ENCODE results near the gene PRSS2. TPM values are rescaled to one million over a fixed set of nuclear protein-coding genes. Genes with fewer than 3 reads are reported as not detected.

Gene PRSS2
- total RNA-seq, 3 donors from 2014 or later (not counting 1 experiment from before 2014, with no cell fraction given), result not detected

DNA sequence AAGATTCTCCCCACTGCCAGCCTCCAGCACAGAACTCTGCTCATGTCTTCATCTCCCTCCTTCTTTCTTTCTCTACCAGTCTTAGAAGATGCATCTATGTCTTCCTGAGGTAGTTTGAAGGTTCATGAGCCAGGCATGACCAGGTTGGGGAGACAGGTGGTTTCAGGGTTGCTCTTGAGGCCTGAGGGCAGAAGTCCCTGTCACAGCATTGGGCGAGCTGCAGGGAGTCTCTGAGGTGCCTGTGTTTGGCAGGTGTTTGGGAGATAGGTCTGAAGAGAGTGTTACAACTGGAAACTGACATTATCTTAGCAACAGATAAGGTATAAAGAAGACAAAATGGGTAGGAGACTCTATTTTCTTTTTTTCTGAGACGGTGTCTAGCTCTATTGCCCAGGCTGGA, 18.7 kb downstream of the PRSS2 start:
- H3K36me3 ChIP-seq (ENCODE audit: control insufficient read depth, insufficient read depth, low read length), result peaks cover 20% of the 10 kb centered on the region
- 42% methylated on average over 2 of the region's 2 CpGs for WGBS (ENCODE audit: insufficient coverage)
- peak overlapping the region; percentile 99 for H3K27ac ChIP-seq (ENCODE audit: low read length)
- no peaks in the 10 kb centered on the region for H3K27me3 Mint-ChIP-seq (ENCODE audit: low read depth in 2 of 2)
- DNase-seq, result peak in 1 of 2 donors; percentile 46
- H3K9me3 Mint-ChIP-seq, result no peaks in the 10 kb centered on the region
- H3K36me3 Mint-ChIP-seq, result peaks cover 7% of the 10 kb centered on the region
- intact Hi-C loops (cut with micrococcal nuclease), result no loop called here
- H3K4me3 Mint-ChIP-seq, result peak overlapping the region; percentile 87
- H3K9me3 ChIP-seq (ENCODE audit: control insufficient read depth, insufficient read depth, low read length), result no peaks in the 10 kb centered on the region
- H3K27me3 ChIP-seq (ENCODE audit: control insufficient read depth, insufficient read depth, low read length), result no peaks in the 10 kb centered on the region
- no peak for ATAC-seq
- TF ChIP-seq, protein P1, sequence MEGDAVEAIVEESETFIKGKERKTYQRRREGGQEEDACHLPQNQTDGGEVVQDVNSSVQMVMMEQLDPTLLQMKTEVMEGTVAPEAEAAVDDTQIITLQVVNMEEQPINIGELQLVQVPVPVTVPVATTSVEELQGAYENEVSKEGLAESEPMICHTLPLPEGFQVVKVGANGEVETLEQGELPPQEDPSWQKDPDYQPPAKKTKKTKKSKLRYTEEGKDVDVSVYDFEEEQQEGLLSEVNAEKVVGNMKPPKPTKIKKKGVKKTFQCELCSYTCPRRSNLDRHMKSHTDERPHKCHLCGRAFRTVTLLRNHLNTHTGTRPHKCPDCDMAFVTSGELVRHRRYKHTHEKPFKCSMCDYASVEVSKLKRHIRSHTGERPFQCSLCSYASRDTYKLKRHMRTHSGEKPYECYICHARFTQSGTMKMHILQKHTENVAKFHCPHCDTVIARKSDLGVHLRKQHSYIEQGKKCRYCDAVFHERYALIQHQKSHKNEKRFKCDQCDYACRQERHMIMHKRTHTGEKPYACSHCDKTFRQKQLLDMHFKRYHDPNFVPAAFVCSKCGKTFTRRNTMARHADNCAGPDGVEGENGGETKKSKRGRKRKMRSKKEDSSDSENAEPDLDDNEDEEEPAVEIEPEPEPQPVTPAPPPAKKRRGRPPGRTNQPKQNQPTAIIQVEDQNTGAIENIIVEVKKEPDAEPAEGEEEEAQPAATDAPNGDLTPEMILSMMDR (IDR thresholded peaks at IDR 0.05), result no peak
- H3K27ac Mint-ChIP-seq, result peak overlapping the region; percentile 92 to 100
- peaks cover 58% of the 10 kb centered on the region for H3K4me1 ChIP-seq (ENCODE audit: control insufficient read depth, insufficient read depth, low read length)
- H3K4me3 ChIP-seq (ENCODE audit: low read length), result peak overlapping the region; percentile 63
- peaks cover 72 to 94% of the 10 kb centered on the region in 2 donors for H3K4me1 Mint-ChIP-seq

DNA sequence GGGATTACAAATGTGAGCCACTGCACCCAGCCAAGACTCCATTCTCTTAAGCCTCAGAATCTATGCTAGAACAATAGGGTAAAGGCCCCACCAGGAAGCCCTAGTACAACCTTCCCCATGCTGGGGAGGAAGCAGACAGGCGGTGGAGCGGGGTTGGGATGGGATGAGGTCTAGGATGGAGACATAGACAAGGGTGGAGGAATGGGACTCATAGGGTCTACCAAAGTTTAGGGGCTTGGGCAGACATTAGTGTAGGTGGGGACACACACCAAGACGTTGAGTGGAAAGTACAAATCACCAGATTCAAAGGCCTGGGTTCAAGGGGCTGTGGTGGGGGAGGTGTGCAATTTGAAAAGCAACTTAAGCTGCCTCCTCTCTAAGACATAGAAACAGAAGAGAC, 19.3 kb downstream of the PRSS2 start:
- Mint-ChIP-seq H3K27me3 (ENCODE audit: low read depth in 2 of 2) (no peaks in the 10 kb centered on the region), H3K27ac (peak overlapping the region; percentile 92 to 100), H3K4me3 (peak overlapping the region; percentile 87), H3K4me1 (peaks cover 76 to 96% of the 10 kb centered on the region in 2 donors), H3K9me3 (no peaks in the 10 kb centered on the region), H3K36me3 (peaks cover 7% of the 10 kb centered on the region)
- DNase-seq, result peak in 1 of 2 donors; percentile 19
- H3K4me3 ChIP-seq (ENCODE audit: low read length), result peak overlapping the region; percentile 63
- intact Hi-C loops (cut with micrococcal nuclease), result loop anchor here (10.0 kb wide), 1 partner anchor 585 kb away; no protein-coding TSS in a partner anchor
- TF ChIP-seq, protein P1 (IDR thresholded peaks at IDR 0.05), result no peak
- H3K27ac ChIP-seq (ENCODE audit: low read length), result peak overlapping the region; percentile 99
- ATAC-seq, result no peak
- H3K9me3 ChIP-seq (ENCODE audit: control insufficient read depth, insufficient read depth, low read length), result no peaks in the 10 kb centered on the region
- peaks cover 58% of the 10 kb centered on the region for H3K4me1 ChIP-seq (ENCODE audit: control insufficient read depth, insufficient read depth, low read length)
- WGBS (ENCODE audit: insufficient coverage), result 65% methylated on average over 2 of the region's 3 CpGs
- peaks cover 20% of the 10 kb centered on the region for H3K36me3 ChIP-seq (ENCODE audit: control insufficient read depth, insufficient read depth, low read length)
- no peaks in the 10 kb centered on the region for H3K27me3 ChIP-seq (ENCODE audit: control insufficient read depth, insufficient read depth, low read length)

DNA sequence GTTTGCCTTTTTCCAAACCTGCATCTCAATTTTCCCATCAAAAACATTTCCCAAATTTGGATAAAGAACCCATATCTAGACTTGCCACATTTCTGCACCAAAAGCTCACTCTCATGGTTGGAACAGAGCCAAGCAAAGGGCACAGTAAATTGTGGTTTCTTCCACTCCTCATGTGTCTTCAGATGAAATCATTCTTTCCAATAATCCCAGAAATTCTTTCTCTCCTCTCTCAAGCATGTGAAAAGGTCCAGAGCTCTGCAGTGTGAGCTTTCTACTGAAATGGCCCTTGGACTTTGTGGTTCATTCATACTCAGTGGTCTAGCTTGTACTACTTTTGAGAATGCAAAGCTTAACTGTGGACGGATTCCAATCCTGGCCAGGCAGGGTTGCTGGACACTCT, 19.8 kb downstream of the PRSS2 start:
- TF ChIP-seq, protein P1 (IDR thresholded peaks at IDR 0.05), result no peak
- Histone ChIP-seq H3K9me3 (ENCODE audit: control insufficient read depth, insufficient read depth, low read length) (no peaks in the 10 kb centered on the region), H3K4me3 (ENCODE audit: low read length) (peak overlapping the region; percentile 63), H3K27ac (ENCODE audit: low read length) (peak overlapping the region; percentile 99), H3K36me3 (ENCODE audit: control insufficient read depth, insufficient read depth, low read length) (peaks cover 20% of the 10 kb centered on the region), H3K27me3 (ENCODE audit: control insufficient read depth, insufficient read depth, low read length) (no peaks in the 10 kb centered on the region), H3K4me1 (ENCODE audit: control insufficient read depth, insufficient read depth, low read length) (peaks cover 61% of the 10 kb centered on the region)
- H3K4me1 Mint-ChIP-seq, result peaks cover 76 to 96% of the 10 kb centered on the region in 2 donors
- peak in 1 of 2 donors; percentile 51 for DNase-seq
- H3K27me3 Mint-ChIP-seq (ENCODE audit: low read depth in 2 of 2), result no peaks in the 10 kb centered on the region
- H3K36me3 Mint-ChIP-seq, result peaks cover 7% of the 10 kb centered on the region
- ATAC-seq, result no peak
- WGBS (ENCODE audit: insufficient coverage), result 27% methylated on average over 1 of the region's 1 CpG
- H3K4me3 Mint-ChIP-seq, result peak overlapping the region; percentile 87
- no peaks in the 10 kb centered on the region for H3K9me3 Mint-ChIP-seq
- H3K27ac Mint-ChIP-seq, result peak overlapping the region; percentile 92 to 100
- intact Hi-C loops (cut with micrococcal nuclease), result loop anchor here (10.0 kb wide), 1 partner anchor 584 kb away; no protein-coding TSS in a partner anchor

DNA sequence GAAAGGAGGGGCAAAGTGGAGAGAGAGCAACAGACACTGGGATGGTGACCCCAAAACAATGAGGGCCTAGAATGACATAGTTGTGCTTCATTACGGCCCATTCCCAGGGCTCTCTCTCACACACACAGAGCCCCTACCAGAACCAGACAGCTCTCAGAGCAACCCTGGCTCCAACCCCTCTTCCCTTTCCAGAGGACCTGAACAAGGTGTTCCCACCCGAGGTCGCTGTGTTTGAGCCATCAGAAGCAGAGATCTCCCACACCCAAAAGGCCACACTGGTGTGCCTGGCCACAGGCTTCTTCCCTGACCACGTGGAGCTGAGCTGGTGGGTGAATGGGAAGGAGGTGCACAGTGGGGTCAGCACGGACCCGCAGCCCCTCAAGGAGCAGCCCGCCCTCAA, 20.7 kb downstream of the PRSS2 start:
- peaks cover 13% of the 10 kb centered on the region for H3K36me3 Mint-ChIP-seq
- intact Hi-C loops (cut with micrococcal nuclease), result loop anchor here (10.0 kb wide), 1 partner anchor 583 kb away; no protein-coding TSS in a partner anchor

More for the DNA sequence above, 20.7 kb downstream of the PRSS2 start:
- 55% methylated on average over 3 of the region's 7 CpGs for WGBS (ENCODE audit: insufficient coverage)
- ATAC-seq (no peak), DNase-seq (peak in 1 of 2 donors; percentile 13)
- Histone ChIP-seq H3K4me3 (ENCODE audit: low read length) (no peak overlapping the region), H3K4me1 (ENCODE audit: control insufficient read depth, insufficient read depth, low read length) (peaks cover 59% of the 10 kb centered on the region), H3K27me3 (ENCODE audit: control insufficient read depth, insufficient read depth, low read length) (no peaks in the 10 kb centered on the region), H3K36me3 (ENCODE audit: control insufficient read depth, insufficient read depth, low read length) (peaks cover 20% of the 10 kb centered on the region), H3K27ac (ENCODE audit: low read length) (peak overlapping the region; percentile 99), H3K9me3 (ENCODE audit: control insufficient read depth, insufficient read depth, low read length) (no peaks in the 10 kb centered on the region)
- peaks cover 75 to 96% of the 10 kb centered on the region in 2 donors for H3K4me1 Mint-ChIP-seq
- peak overlapping the region; percentile 92 to 100 for H3K27ac Mint-ChIP-seq
- no peaks in the 10 kb centered on the region for H3K9me3 Mint-ChIP-seq
- H3K27me3 Mint-ChIP-seq (ENCODE audit: low read depth in 2 of 2), result no peaks in the 10 kb centered on the region
- TF ChIP-seq, protein P1 (IDR thresholded peaks at IDR 0.05), result no peak
- peak overlapping the region; percentile 87 for H3K4me3 Mint-ChIP-seq

Data from natural killer cell (primary cell).